Activated T-helper 2 cell treated with anti-CD3 and anti-CD28 coated beads, Interferon-gamma antibody, Interleukin-2, Interleukin-4, amounts not matched to agents 10 μg/mL and 5 μg/mL and 100 μg/mL, durations not matched to agents 14 hours and 24 hours and 36 hours (primary cell): Measurements from ENCODE around the gene KRT10. TPM values are rescaled to one million over a fixed set of nuclear protein-coding genes. Genes with fewer than 3 reads are reported as not detected.
A peak's percentile ranks its signal among the peaks of the same experiment; 100 is the strongest.

Experiments used
- DNase-seq: peaks from one replicate; pipeline ENCODE4 v3.0.0; 2021; ENCODE audit warnings: low spot score
- H3K27ac Mint-ChIP-seq: one replicate; pipeline ENCODE4 v1.8.0; 2021; ENCODE audit warnings: mixed read lengths
- H3K27me3 Mint-ChIP-seq: one replicate; pipeline ENCODE4 v1.8.0; 2021; ENCODE audit warnings: low read depth, mixed read lengths
- H3K36me3 Mint-ChIP-seq: one replicate; pipeline ENCODE4 v1.8.0; 2021; ENCODE audit warnings: low read depth, mixed read lengths
- H3K4me1 Mint-ChIP-seq: one replicate; pipeline ENCODE4 v1.8.0; 2021; ENCODE audit warnings: low read depth, mixed read lengths
- H3K4me3 Mint-ChIP-seq: one replicate; pipeline ENCODE4 v1.8.0; 2021; ENCODE audit warnings: low read depth, mild to moderate bottlenecking, moderate library complexity, mixed read lengths
- H3K9me3 Mint-ChIP-seq: one replicate; pipeline ENCODE4 v1.8.0; 2021; ENCODE audit warnings: mixed read lengths
- intact Hi-C: fragments of 100-400 bp; cut with micrococcal nuclease; formaldehyde crosslinking; loops from one replicate; pipeline ENCODE4 v1.15.1; 2023
- total RNA-seq: library from RNA; stranded (reverse); gene quantifications from 2 replicates; pipeline ENCODE4 v1.2.3, GENCODE V29; 2022

KRT10 gene
- total RNA-seq, 1 donor from 2014 or later, result 29.1 TPM

DNA sequence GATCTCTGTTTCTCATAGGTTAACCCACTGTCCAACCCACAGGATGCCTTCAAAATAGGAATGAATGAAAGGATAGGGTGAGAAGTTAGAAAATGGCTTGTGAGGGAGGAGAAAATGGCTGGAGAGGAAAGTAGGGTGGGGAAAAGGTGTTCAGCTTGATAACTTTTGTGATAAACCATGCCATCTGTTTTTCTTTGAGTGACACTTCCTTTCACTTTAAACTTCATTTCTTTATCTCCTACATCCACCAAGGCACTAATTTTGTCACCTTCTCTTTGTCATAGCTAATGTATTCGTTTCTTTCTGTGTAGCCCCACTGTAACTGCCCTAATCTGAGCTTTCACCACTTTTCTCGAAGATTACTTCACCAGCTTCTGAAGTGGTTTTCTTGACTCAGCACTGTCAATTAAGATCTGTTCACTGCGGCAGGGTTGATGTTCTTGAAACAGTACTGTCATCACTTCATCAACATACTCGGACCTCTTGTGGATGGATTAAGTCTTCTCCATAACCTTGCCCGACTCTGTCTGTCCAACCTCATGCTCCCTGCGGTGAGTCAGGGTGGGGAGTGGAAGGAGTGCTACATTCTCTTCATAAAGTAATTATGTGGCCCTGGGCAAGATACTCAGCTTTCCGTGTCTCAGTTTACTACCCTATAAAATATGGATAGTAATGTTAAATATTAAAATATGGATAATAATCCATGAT lies 5.5 kb upstream of the KRT10 start:
- peaks cover 3% of the 10 kb centered on the region for H3K36me3 Mint-ChIP-seq
- DNase-seq, result no peak
- intact Hi-C loops, result no loop called here
- no peaks in the 10 kb centered on the region for H3K9me3 Mint-ChIP-seq
- no peaks in the 10 kb centered on the region for H3K27me3 Mint-ChIP-seq
- peak overlapping the region; percentile 67 for H3K27ac Mint-ChIP-seq
- peaks cover 31% of the 10 kb centered on the region for H3K4me1 Mint-ChIP-seq
- H3K4me3 Mint-ChIP-seq, result peak overlapping the region; percentile 46

GRCh38 chr17:40825599-40825998 lies 3.2 kb upstream of the KRT10 start:
- no peak overlapping the region for H3K27ac Mint-ChIP-seq
- intact Hi-C loops, result no loop called here
- peaks cover 10% of the 10 kb centered on the region for H3K36me3 Mint-ChIP-seq
- no peaks in the 10 kb centered on the region for H3K27me3 Mint-ChIP-seq
- H3K9me3 Mint-ChIP-seq, result no peaks in the 10 kb centered on the region
- peaks cover 31% of the 10 kb centered on the region for H3K4me1 Mint-ChIP-seq
- no peak overlapping the region for H3K4me3 Mint-ChIP-seq
- DNase-seq, result no peak

DNA sequence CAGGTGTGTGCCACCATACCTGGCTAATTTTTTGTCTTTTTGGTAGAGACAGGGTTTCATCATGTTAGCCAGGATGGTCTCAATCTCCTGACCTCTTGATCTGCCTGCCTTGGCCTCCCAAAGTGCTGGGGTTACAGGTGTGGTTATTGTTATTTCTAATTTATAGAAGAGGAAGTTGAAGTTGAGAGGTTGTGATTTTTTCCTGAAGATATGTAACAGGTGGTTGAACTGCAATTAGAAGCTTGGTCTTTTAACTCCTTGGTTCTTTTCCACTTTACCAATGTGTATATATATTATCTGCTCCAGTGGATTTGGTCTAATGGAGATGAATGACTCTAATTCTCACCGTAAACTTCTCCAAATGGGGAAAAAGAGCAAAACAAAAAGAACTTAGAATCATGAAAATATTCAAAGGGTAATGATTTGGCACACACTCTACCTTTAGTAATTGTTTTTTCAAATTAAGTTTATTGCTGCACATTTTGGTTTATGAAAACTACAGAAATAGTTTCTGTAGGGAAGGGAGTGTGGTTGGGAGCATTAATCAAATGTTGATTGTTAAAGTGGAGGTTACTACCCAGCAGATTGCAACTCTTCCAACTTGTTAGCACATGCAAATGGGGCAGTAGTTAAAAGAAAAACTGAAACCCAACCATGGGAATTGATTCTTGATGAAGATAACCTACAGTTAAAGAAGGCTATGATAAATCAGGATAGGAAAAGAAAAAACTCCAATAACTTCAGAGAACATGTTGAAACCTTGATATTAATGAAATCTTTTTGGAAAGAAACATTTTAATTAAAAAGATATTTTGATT lies 1.8 kb upstream of the KRT10 start:
- Mint-ChIP-seq H3K4me1 (peaks cover 40% of the 10 kb centered on the region), H3K4me3 (no peak overlapping the region), H3K9me3 (no peaks in the 10 kb centered on the region), H3K36me3 (peaks cover 19% of the 10 kb centered on the region), H3K27ac (no peak overlapping the region), H3K27me3 (no peaks in the 10 kb centered on the region)
- intact Hi-C loops, result no loop called here
- DNase-seq, result no peak

DNA sequence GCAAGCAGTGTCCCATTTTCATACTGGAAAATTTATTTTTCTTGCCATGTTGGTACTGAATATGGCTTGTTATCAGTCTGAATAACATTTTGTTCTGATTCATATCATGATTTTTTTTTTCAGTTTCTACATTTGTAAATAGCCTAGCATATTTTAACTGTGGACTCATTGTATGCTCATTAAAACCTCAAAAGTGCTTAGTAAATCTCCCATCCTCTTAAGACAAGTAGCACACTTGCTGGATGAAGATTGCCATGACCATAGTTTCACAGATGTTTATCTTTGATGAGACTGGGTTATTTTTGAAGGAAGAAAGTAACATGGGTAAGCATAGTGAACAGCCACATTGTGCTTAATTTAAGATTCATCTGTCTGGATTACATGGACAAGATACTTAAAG lies 878 bp downstream of the KRT10 start:
- no peaks in the 10 kb centered on the region for H3K27me3 Mint-ChIP-seq
- intact Hi-C loops, result no loop called here
- no peak overlapping the region for H3K4me3 Mint-ChIP-seq
- DNase-seq, result no peak
- H3K9me3 Mint-ChIP-seq, result no peaks in the 10 kb centered on the region
- peaks cover 38% of the 10 kb centered on the region for H3K4me1 Mint-ChIP-seq
- H3K36me3 Mint-ChIP-seq, result peaks cover 39% of the 10 kb centered on the region
- no peak overlapping the region for H3K27ac Mint-ChIP-seq

DNA sequence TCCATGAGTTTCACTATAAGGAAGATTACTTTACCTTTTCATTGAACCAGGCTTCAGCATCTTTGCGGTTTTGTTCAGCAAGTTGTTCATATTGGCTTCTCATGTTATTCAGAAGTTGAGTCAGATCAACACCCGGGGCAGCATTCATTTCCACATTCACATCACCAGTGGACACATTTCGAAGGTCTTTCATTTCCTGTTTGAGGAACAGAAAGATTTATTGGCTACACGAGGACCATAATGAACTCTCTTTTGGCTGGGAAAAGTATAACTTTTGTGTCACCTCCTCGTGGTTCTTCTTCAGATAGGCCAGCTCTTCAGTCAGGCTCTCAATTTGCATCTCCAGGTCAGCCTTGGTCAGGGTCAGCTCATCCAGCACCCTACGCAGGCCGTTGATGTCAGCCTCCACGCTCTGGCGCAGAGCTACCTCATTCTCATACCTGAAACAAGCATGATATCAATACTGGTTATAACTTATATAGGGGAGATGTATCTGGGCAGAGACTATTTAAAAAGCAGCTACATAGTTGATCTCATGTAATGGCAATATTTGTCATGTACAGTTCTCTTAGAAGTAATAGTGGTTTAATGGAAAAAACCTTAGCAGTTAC lies 2.1 kb downstream of the KRT10 start:
- Mint-ChIP-seq H3K27ac (no peak overlapping the region), H3K9me3 (no peaks in the 10 kb centered on the region), H3K4me1 (peaks cover 34% of the 10 kb centered on the region), H3K27me3 (no peaks in the 10 kb centered on the region), H3K36me3 (peaks cover 40% of the 10 kb centered on the region), H3K4me3 (peak overlapping the region; percentile 72)
- no peak for DNase-seq
- intact Hi-C loops, result no loop called here

- peaks cover 3% of the 10 kb centered on the region for H3K9me3 Mint-ChIP-seq
- intact Hi-C loops, result loop anchor here (5.0 kb wide), 2 partner anchors 83 to 848 kb away; no protein-coding TSS in a partner anchor
- H3K27ac Mint-ChIP-seq, result peak overlapping the region; percentile 67
- H3K27me3 Mint-ChIP-seq, result peaks cover 1% of the 10 kb centered on the region
- H3K4me1 Mint-ChIP-seq, result peaks cover 32% of the 10 kb centered on the region
- DNase-seq, result no peak
- peaks cover 40% of the 10 kb centered on the region for H3K36me3 Mint-ChIP-seq
- H3K4me3 Mint-ChIP-seq, result peak overlapping the region; percentile 72
Observed at GRCh38 chr17:40819528-40820125, 2.8 kb downstream of the KRT10 start.

DNA sequence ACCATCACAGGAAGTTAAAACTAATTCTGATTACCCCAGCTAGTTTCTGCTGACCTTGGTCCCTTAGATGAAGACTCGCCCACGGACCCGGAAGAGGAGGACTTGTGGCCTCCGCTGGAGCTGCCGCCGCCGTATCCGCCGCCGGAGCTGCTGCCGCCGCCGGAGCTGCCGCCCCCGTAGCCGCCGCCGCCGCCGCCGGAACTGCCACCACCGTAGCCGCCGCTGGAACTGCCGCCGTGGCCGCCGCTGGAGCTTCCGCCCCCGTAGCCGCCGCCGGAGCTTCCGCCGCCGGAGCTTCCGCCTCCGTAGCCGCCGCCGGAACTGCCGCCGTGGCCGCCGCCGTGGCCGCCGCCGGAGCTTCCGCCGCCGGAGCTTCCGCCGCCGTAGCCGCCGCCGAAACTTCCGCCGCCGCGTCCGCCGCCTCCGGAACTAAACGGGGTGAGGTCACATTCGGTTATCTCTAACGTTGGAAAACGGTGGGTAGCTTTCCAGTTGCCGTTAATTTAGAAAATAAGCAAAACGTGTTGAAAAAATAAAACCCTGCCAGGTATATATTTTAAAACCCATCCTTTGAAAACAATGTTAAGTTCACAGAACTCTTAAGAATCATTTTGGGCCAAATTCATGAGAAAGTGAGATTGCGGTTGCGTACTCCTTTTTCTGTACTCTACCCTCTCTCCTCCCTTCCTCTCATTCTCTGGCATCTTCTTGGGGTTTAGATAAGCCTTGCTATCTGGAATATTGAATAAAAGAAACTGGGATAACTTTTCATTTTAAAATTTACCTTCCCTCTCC lies 3.5 kb downstream of the KRT10 start:
- Mint-ChIP-seq H3K27ac (peak overlapping the region; percentile 86), H3K36me3 (peaks cover 40% of the 10 kb centered on the region), H3K4me3 (peak overlapping the region; percentile 96), H3K9me3 (peaks cover 5% of the 10 kb centered on the region), H3K4me1 (peaks cover 26% of the 10 kb centered on the region), H3K27me3 (peaks cover 7% of the 10 kb centered on the region)
- peak; percentile 84 for DNase-seq
- intact Hi-C loops, result loop anchor here (5.0 kb wide), 2 partner anchors 83 to 848 kb away; no protein-coding TSS in a partner anchor

- intact Hi-C loops, result loop anchor here (5.0 kb wide), 2 partner anchors 84 to 849 kb away; no protein-coding TSS in a partner anchor
- Mint-ChIP-seq H3K36me3 (peaks cover 40% of the 10 kb centered on the region), H3K27me3 (peaks cover 12% of the 10 kb centered on the region), H3K9me3 (peaks cover 5% of the 10 kb centered on the region), H3K4me1 (peaks cover 25% of the 10 kb centered on the region), H3K27ac (peak overlapping the region; percentile 86), H3K4me3 (peak overlapping the region; percentile 96)
- no peak for DNase-seq
Observed at GRCh38 chr17:40818343-40818732, 4.1 kb downstream of the KRT10 start.

DNA sequence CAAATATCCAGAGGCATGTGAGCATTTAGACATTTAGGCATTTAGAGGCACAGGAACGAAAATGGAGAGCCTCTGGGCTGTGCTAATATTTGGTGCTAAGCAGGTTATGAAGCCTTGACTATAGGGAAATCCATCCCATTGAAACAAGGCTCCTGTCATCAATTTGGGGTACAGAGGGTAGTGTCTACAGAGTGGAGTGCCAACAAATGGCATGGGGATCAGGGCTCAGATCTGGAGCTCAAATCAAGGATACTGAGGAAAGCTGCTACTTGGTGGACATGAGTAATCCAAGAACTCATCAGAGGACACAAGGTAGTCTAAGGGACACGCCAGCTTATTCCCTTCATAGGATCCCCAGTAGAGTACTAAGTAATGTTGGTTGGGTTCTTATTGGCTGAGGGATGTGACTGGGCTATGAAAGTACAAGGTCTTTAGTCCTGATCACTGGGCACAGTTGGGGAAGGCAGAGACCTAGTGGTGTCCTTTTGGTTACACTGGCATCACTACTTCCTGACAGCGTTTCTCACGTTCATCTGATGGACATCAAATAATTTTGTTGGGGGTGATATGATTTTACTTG lies 5.2 kb downstream of the KRT10 start:
- intact Hi-C loops, result loop anchor here (5.0 kb wide), 2 partner anchors 85 to 850 kb away; no protein-coding TSS in a partner anchor
- no peak for DNase-seq
- H3K4me3 Mint-ChIP-seq, result peak overlapping the region; percentile 96
- peaks cover 21% of the 10 kb centered on the region for H3K4me1 Mint-ChIP-seq
- H3K27me3 Mint-ChIP-seq, result peaks cover 20% of the 10 kb centered on the region
- H3K36me3 Mint-ChIP-seq, result peaks cover 37% of the 10 kb centered on the region
- peak overlapping the region; percentile 34 for H3K27ac Mint-ChIP-seq
- peaks cover 5% of the 10 kb centered on the region for H3K9me3 Mint-ChIP-seq

DNA sequence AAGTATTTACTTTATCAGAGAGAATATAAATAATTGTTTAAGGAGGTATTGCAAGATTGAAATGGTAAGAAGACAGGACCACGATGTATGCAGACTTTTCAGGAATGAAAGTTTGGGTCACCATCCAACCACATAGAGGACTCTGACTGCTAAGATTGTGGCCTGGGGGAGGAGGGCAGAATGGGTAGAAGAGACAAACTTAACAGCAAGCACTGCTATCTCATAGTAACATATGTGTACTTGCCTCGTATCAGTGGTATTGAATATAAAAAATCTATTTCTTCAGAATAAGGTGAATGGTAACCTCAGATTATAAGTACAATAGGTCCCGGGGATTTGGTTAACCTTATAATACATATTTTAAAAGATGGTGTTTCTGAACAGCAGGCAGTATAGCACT lies 5.8 kb downstream of the KRT10 start:
- no peak overlapping the region for H3K4me3 Mint-ChIP-seq
- H3K27ac Mint-ChIP-seq, result no peak overlapping the region
- H3K27me3 Mint-ChIP-seq, result peaks cover 26% of the 10 kb centered on the region
- peaks cover 21% of the 10 kb centered on the region for H3K4me1 Mint-ChIP-seq
- no peak for DNase-seq
- peaks cover 5% of the 10 kb centered on the region for H3K9me3 Mint-ChIP-seq
- intact Hi-C loops, result loop anchor here (5.0 kb wide), 2 partner anchors 86 to 851 kb away; no protein-coding TSS in a partner anchor
- H3K36me3 Mint-ChIP-seq, result peaks cover 33% of the 10 kb centered on the region

DNA sequence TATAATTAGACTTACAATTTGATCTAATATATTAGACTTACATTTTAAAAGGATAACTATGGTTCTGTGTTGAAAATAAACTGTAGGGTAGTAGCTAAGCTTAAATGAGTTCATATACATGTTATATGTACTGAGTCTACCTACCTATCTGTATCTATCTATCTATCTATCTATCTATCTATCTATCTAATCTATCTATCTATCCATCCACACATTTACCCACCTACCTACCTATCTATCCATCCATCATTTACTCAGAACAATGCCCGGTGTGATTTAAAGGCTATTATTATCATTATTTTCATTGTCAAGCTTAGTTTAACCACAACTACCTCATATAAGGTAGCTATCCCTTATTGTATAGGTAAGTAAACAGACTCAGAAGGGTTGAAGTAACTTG lies 7.0 kb downstream of the KRT10 start:
- H3K27me3 Mint-ChIP-seq, result peaks cover 35% of the 10 kb centered on the region

More for the DNA sequence above, 7.0 kb downstream of the KRT10 start:
- Mint-ChIP-seq H3K4me1 (peaks cover 20% of the 10 kb centered on the region), H3K36me3 (peaks cover 32% of the 10 kb centered on the region), H3K9me3 (peaks cover 5% of the 10 kb centered on the region), H3K4me3 (no peak overlapping the region), H3K27ac (no peak overlapping the region)
- DNase-seq, result no peak
- intact Hi-C loops, result loop anchor here (5.0 kb wide), 2 partner anchors 87 to 852 kb away; no protein-coding TSS in a partner anchor
